Skeletal muscle satellite cell (primary cell): ENCODE measurements around the gene BCAP31.
"Not testable (repeated sequence)": the region's sequence is repeated elsewhere in the genome, so short reads cannot be mapped to it uniquely, and the experiment has no call there.

Source experiments
- H3K27me3 ChIP-seq: 2 replicates; pipeline ENCODE4 v1.7.0; 2013; ENCODE audit warnings: low read length; ENCODE audit not compliant: control insufficient read depth, insufficient read depth
- H3K36me3 ChIP-seq: 2 replicates; pipeline ENCODE4 v1.7.0; 2013; ENCODE audit warnings: mild to moderate bottlenecking, control low read depth, low read length; ENCODE audit not compliant: insufficient read depth
- H3K4me1 ChIP-seq: 2 replicates; pipeline ENCODE4 v1.7.0; 2013; ENCODE audit warnings: low read length; ENCODE audit not compliant: control insufficient read depth, insufficient read depth
- H3K4me2 ChIP-seq: 2 replicates; pipeline ENCODE4 v1.7.0; 2013; ENCODE audit warnings: mild to moderate bottlenecking, low read length
- H3K4me3 ChIP-seq: 2 replicates; pipeline ENCODE4 v1.7.0; 2013; ENCODE audit warnings: low read length
- H3K9ac ChIP-seq: 2 replicates; pipeline ENCODE4 v1.7.0; 2013; ENCODE audit warnings: mild to moderate bottlenecking, low read depth, low read length, moderate library complexity
- H3K9me3 ChIP-seq: replicated peaks from 2 replicates; pipeline ENCODE4 v1.7.0; 2013; ENCODE audit warnings: mild to moderate bottlenecking, control low read depth, low read length

Gene BCAP31

DNA sequence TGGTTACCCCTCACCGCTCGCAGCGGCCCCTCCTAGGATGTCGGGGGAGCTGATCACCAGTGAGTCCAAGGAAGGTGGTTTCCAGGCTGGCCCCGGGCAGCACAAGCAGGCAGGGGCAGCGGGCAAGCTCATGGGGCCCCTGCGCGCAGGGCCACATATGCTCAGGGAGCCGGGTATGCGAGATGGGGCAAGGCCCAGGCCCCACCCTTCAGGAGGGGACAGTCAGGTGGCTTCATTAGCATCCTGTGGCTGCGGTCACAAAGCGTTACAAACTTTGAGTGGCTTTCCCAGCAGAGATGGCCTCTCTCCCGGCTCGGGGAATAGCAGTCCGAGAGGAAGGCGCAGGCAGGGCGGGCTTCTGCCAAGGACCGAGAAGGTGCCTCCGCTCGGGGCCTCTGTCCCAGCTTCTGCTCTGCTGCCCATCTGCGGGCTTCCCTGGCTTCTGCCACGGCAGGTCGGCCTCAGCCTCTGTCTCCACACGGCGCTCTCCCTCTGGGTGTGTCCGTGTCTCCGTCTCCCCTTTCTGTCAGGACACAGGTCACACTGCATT is 13.9 kb upstream of the BCAP31 start:
- no peaks in the 10 kb centered on the region for H3K4me1 ChIP-seq
- no peak overlapping the region for H3K4me2 ChIP-seq
- no peak overlapping the region for H3K9ac ChIP-seq
- no peak overlapping the region for H3K4me3 ChIP-seq
- no peaks in the 10 kb centered on the region for H3K27me3 ChIP-seq
- peaks cover 4% of the 10 kb centered on the region for H3K36me3 ChIP-seq
- H3K9me3 ChIP-seq, result no peaks in the 10 kb centered on the region

DNA sequence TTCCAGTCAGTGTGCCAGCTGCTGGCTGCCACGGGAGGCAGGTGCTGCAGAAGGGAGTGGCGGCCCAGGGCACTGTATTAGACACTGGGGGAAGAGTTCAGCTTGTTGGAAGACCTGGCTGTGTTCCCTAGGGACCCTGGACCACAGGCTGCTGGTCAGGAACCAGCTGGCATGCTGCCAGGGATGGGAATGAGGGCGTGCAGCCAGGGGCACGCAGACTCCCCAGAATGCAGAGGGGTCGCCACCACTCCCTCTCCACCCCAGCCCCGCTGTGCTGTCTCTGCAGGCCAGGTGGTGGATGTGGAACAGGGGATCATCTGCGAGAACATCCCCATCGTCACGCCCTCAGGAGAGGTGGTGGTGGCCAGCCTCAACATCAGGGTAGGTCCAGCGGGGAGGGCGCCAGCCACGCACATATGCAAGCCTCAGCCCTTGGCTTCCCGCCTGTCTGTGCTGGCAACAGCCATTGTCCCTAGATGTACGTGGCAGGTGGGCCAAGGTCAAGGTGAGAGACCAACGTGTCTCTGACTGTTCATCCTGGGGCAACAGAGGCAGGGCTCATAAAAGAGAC is 12.8 kb upstream of the BCAP31 start:
- peaks cover under 1% of the 10 kb centered on the region for H3K9me3 ChIP-seq
- no peaks in the 10 kb centered on the region for H3K4me1 ChIP-seq
- H3K36me3 ChIP-seq, result peaks cover 8% of the 10 kb centered on the region
- H3K27me3 ChIP-seq, result no peaks in the 10 kb centered on the region
- no peak overlapping the region for H3K4me2 ChIP-seq
- H3K9ac ChIP-seq, result no peak overlapping the region
- H3K4me3 ChIP-seq, result no peak overlapping the region

DNA sequence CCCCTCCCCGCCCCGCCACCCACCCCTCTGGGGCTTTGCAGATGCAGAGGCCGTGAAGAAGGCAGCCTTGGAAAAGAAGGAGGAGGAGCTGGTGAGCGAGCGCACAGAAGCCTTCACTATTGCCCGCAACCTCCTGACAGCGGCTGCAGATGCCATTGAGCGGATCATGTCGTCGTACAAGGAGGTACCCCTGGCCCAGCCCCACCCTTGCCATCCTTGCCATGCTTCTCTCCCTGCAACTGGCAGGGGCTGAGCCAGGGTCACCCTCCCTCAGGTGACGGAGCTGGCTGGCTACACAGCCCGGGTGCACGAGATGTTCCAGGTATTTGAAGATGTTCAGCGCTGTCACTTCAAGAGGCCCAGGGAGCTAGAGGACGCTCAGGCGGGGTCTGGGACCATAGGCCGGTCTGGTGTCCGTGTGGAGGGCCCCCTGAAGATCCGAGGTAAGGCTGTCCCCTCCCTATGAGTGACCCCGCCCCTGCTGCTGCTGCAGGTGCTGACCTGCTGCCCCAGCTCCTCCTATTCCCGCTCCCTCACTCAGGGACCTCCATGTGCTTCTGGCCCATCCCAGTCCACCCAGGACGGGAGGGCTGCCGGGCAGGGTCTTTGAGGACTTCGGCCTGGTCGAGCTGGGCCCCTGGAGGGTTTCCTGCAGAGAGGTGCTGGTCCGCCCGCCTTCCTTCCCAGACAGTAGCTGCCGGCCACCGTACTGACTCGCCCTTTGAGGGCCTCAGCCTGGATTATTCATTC is 12.1 kb upstream of the BCAP31 start:
- Histone ChIP-seq H3K4me2 (no peak overlapping the region), H3K36me3 (peaks cover 11% of the 10 kb centered on the region), H3K9ac (no peak overlapping the region), H3K9me3 (peaks cover 3% of the 10 kb centered on the region), H3K27me3 (no peaks in the 10 kb centered on the region), H3K4me1 (no peaks in the 10 kb centered on the region), H3K4me3 (no peak overlapping the region)

DNA sequence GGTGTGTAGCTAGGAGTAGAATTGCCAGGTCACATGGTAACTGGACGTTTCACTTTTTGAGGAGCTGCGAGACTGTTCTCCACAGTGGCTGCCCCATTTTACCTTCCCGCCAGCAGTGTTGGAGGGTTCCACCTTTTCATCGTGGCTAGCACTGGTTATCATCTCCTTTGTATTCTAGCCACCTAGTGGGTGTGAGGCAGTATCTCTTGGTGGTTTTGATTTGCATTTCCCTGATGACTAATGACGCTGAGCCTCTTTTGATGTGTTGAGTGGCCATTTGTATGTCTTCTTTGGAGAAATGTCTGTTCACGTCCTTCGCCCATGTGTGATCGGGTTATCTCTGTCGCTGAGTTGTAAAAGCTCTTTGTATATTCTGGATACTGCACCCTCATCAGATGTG is 11.1 kb upstream of the BCAP31 start:
- Histone ChIP-seq H3K4me3 (no peak overlapping the region), H3K27me3 (no peaks in the 10 kb centered on the region), H3K4me2 (no peak overlapping the region), H3K9ac (no peak overlapping the region), H3K9me3 (peaks cover 3% of the 10 kb centered on the region), H3K4me1 (no peaks in the 10 kb centered on the region), H3K36me3 (peaks cover 11% of the 10 kb centered on the region)

DNA sequence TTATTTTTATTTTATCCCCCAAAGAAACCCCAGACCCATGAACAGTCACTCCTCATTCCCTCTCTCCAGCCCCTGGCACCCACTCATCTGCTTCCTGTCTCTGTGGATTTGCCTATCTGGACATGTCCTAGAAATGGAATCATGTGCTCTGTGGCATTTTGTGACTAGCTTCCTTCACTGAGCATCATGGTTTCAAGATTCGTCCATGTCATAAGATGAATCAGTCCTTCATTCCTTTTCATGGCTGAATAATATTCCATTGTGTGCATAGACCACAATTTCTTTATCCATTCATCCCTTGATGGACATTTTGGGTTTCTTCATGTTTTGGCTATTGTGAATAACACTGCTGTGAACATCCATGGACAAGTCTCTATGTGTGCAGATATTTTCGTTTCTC is 10.7 kb upstream of the BCAP31 start:
- H3K9ac ChIP-seq, result no peak overlapping the region
- no peak overlapping the region for H3K4me3 ChIP-seq
- peaks cover 11% of the 10 kb centered on the region for H3K36me3 ChIP-seq
- no peak overlapping the region for H3K4me2 ChIP-seq
- H3K4me1 ChIP-seq, result no peaks in the 10 kb centered on the region
- no peaks in the 10 kb centered on the region for H3K27me3 ChIP-seq
- H3K9me3 ChIP-seq, result peaks cover 3% of the 10 kb centered on the region

DNA sequence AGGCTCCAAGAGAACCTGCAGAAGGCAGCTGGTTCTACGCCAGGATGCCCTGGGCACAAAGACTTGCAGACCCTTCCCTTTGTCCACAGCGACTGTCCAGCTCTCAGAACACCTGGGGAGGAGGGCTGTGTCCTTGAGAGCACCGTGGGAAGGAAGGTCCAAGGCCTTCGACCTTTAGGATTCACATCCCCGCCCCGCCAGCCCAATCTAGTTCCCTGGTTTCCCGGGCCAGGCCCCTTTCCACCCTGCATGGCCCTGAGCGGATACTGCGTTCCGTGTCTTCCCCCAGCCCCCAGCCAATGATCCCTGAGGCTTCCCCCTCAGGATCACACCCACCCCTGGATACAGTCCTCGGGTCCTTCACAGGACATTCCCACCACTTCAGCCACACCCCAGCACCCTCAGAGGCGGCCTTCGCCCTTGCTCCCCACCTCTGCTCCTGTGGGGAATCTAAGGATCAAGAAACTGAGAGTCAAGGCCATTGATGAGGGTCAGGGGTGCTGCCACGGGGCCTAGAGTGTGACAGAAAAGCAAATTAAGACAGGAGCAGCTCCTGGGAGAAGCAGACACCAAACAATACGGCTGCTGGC is 9.6 kb upstream of the BCAP31 start:
- no peak overlapping the region for H3K4me3 ChIP-seq
- no peak overlapping the region for H3K9ac ChIP-seq
- peaks cover 3% of the 10 kb centered on the region for H3K9me3 ChIP-seq
- H3K27me3 ChIP-seq, result no peaks in the 10 kb centered on the region
- peaks cover 17% of the 10 kb centered on the region for H3K36me3 ChIP-seq
- no peak overlapping the region for H3K4me2 ChIP-seq
- H3K4me1 ChIP-seq, result no peaks in the 10 kb centered on the region

DNA sequence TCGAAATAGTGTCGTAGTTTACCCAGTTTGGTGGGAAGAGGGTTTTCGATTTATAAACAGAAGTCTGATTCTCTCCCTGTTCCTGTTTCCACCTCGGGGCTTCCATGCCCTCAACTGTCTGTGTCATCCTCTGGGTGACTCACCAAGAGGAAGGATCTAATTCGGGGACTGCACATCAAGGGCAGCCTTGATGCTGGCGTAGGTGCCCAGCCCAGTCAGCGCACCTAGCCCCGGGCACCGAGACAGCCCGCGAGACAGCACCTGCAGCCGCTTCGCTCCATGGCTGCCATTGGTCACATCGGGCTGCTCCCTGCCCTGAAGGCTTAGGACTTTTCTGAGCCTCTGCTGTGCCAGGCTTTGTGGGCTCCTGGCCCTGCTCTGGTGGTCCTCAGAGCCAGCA is 8.2 kb upstream of the BCAP31 start:
- Histone ChIP-seq H3K4me2 (no peak overlapping the region), H3K9ac (no peak overlapping the region), H3K36me3 (peaks cover 17% of the 10 kb centered on the region), H3K4me3 (no peak overlapping the region), H3K4me1 (peaks cover 8% of the 10 kb centered on the region), H3K27me3 (no peaks in the 10 kb centered on the region), H3K9me3 (peaks cover 3% of the 10 kb centered on the region)

DNA sequence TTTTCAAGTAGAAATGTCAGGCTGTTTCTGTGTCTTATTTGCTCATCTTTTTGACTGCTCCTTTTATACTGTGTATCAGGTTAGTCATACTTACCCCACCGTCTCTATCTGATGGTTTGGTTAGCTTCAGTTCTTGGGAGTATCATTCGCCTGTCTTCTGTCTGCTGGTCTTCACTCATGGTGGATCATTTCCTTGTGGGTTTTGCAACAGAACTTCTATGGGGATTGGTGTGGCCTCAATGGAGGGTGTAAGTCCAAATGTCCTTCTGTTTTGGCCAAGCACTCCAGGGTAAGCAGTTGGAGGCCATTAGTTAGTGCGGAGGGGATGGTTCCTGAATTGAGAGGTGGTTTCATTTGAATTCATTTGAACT is 7.6 kb upstream of the BCAP31 start:
- Histone ChIP-seq H3K36me3 (peaks cover 13% of the 10 kb centered on the region), H3K9ac (no peak overlapping the region), H3K9me3 (peaks cover 3% of the 10 kb centered on the region), H3K4me1 (peaks cover 13% of the 10 kb centered on the region), H3K4me2 (no peak overlapping the region), H3K4me3 (no peak overlapping the region), H3K27me3 (no peaks in the 10 kb centered on the region)

DNA sequence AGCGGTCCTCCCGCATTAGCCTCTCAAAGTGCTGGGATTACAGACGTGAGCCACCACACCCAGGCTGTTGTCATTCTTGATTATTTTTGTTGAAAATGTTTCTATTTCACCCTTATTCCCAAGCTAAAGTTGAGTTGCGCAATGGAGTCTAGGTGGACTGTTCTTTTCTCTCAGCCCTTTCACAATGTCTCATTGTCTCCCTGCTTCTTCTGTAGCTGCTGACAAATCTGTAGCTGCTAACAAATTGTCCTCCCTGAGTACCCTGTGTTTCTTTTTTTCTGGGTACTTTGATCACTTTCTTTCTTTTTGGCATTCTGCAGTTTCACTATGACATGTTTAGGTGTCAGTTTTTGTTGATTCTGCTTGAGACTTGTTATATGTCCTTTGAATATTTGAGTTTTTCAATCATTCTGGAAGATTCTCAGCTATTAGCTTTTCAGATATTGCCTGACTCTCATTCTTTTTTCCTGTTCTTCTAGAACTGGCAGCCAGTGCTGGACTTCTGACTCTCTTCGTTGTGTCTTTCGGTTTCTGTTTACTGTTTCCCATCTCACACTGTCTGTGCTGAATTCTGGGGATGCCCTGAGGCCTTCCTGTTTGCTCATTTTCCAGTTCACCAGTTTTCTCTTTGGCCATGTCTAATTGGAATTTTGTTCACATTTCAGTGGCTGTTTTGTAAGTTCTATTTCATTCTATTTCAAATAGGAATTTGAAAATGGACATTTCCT is 7.1 kb upstream of the BCAP31 start:
- Histone ChIP-seq H3K36me3 (peaks cover 13% of the 10 kb centered on the region), H3K4me1 (peaks cover 19% of the 10 kb centered on the region), H3K9me3 (peaks cover 3% of the 10 kb centered on the region), H3K4me3 (no peak overlapping the region), H3K9ac (no peak overlapping the region), H3K4me2 (no peak overlapping the region), H3K27me3 (no peaks in the 10 kb centered on the region)

DNA sequence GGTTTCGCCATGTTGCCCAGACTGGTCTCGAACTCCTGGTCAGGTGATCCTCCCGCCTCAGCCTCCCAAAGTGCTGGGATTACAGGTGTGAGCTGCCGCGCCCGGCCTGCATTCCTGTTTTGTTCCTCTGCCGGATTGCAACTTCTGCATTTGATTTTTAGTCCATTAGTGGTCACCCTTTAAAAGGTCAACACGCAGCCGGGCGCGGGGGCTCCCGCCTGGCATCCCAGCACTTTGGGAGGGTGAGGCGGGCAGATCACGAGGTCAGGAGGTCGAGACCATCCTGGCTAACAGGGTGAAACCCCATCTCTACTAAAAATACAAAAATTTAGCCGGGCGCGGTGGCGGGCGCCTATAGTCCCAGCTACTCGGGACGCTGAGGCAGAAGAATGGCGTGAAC is 5.9 kb upstream of the BCAP31 start:
- H3K36me3 ChIP-seq, result peaks cover 13% of the 10 kb centered on the region
- H3K4me1 ChIP-seq, result peaks cover 31% of the 10 kb centered on the region
- not testable (repeated sequence) for H3K27me3 ChIP-seq, H3K4me3 ChIP-seq, H3K9me3 ChIP-seq, H3K9ac ChIP-seq, H3K4me2 ChIP-seq

DNA sequence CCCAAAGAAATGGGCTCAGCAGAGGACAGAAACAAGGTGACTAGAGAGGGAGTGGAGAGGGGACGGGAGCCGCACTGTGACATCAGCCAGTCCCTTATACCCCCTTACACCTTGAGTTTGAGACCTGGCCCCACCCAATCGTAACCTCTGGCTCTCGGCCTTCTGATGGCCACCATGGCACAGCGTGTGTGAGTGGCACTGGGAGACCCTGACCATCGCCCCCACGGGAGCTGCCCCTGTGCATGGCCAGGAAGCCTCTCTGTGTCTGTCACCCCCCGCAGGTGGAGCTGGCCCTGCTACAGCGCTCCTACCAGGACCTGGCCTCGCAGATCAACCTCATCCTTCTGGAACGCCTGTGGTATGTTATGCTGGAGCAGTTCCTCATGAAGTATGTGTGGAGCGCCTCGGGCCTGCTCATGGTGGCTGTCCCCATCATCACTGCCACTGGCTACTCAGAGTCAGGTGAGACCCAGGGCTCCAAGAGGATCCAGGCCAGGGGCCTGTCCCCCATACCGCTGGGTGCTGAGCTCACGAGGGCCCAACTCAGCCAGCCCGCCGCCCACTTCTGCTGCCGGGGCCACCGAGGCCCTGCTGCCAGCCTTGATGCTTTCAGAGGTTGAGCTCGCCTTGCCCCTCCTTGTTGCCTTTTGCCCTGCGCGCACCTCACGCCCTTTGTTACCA is 4.9 kb upstream of the BCAP31 start:
- H3K4me2 ChIP-seq, result no peak overlapping the region
- no peak overlapping the region for H3K4me3 ChIP-seq
- H3K4me1 ChIP-seq, result peaks cover 35% of the 10 kb centered on the region
- no peak overlapping the region for H3K9ac ChIP-seq
- H3K27me3 ChIP-seq, result no peaks in the 10 kb centered on the region
- peaks cover 3% of the 10 kb centered on the region for H3K9me3 ChIP-seq
- H3K36me3 ChIP-seq, result peaks cover 13% of the 10 kb centered on the region
